ENCODE data around the gene MLPH.

The MLPH gene

DNA sequence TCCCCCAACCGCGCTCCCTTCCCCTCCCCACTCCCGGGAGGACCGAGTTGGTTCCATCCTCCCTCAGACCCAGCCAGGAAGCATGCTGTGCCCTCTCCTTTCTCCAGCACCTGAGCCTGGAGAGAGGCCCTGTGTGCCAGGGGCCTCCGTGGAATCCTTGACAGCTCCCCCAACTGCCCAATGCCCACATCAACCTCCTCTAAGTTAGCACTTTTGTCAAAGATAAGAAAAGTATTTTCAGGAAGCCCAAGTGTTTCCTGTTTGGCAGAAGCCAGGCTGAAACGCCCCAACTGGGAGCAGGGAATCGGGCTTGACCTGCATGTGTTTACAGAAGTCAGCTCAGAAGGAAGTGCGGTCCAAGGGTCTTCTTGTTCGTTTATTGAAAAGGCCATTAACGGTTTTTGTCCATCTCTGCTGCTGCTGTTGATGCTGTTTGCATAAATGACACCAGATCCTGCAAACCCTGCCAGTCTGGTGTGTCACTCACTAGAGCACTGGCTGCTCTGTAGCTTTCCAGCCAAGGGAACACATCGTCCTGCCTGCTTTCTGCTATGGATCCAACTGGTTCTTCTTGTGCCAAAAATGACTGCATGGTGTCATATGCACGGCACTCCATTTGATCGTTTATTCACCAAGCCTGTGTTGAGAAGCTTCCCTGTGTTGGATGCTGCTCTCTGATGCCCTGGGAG is 37.7 kb upstream of the MLPH start:
- Histone ChIP-seq H3K27ac (ENCODE audit: low read depth, low read length) (no peak overlapping the region), H3K4me1 (ENCODE audit: insufficient read depth, low read length) (peaks cover 29% of the 10 kb centered on the region), H3K9ac (ENCODE audit: low read length) (no peak overlapping the region), H3K27me3 (ENCODE audit: control insufficient read depth in 1 of 2, insufficient read depth in 2 of 2, low read length in 2 of 2) (no peaks in the 10 kb centered on the region), H3K4me3 (ENCODE audit: low read depth in 1 of 2, low read length in 2 of 2) (no peak overlapping the region), H3K9me3 (ENCODE audit: low read length) (no peaks in the 10 kb centered on the region), H3K36me3 (ENCODE audit: insufficient read depth, low read length) (no peaks in the 10 kb centered on the region)

DNA sequence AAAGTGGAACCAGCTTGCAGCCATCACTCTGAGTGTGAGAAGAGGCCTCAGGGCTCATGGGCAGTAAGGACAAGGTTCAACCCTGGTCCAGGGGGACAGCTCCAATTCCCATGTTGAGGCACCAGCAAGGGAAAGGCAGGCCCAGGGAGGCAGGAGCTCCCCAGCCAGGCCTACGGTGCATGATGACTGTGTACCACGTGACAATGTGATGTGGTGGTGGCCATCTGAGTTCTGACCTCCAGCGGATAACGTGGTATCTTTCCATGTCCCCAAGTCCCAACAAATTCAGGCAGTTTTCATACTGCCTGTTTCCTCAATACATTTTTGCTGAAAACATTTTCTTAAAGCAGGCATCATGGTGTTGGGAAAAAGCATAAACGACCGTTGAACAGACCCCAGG is 36.9 kb upstream of the MLPH start:
- Histone ChIP-seq H3K9me3 (ENCODE audit: low read length) (no peaks in the 10 kb centered on the region), H3K27me3 (ENCODE audit: control insufficient read depth in 1 of 2, insufficient read depth in 2 of 2, low read length in 2 of 2) (no peaks in the 10 kb centered on the region), H3K9ac (ENCODE audit: low read length) (no peak overlapping the region), H3K27ac (ENCODE audit: low read depth, low read length) (peak overlapping the region; percentile 26), H3K4me3 (ENCODE audit: low read depth in 1 of 2, low read length in 2 of 2) (no peak overlapping the region), H3K36me3 (ENCODE audit: insufficient read depth, low read length) (no peaks in the 10 kb centered on the region), H3K4me1 (ENCODE audit: insufficient read depth, low read length) (peaks cover 29% of the 10 kb centered on the region)

DNA sequence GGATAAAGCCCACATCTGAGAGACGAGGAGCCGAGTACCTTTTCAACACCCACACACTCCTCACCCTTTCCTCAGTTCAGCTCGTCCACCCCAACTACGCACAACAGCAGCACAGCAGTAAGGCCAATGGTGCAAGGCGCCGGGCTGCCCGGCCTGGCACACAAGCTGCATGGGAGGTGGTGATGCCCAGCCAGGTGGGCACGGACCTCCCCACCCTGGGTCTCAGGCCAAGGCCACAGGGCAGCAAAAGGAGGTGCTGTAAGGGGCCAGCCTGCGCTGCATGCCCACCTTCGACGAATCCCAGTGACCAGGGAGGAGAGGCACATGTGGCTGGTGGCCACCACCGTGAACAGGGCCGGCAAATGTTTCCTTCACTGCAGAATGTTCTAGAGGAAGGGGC is 36.5 kb upstream of the MLPH start:
- Histone ChIP-seq H3K4me3 (ENCODE audit: low read depth in 1 of 2, low read length in 2 of 2) (no peak overlapping the region), H3K9ac (ENCODE audit: low read length) (no peak overlapping the region), H3K27ac (ENCODE audit: low read depth, low read length) (peak overlapping the region; percentile 26), H3K9me3 (ENCODE audit: low read length) (no peaks in the 10 kb centered on the region), H3K36me3 (ENCODE audit: insufficient read depth, low read length) (no peaks in the 10 kb centered on the region), H3K4me1 (ENCODE audit: insufficient read depth, low read length) (peaks cover 29% of the 10 kb centered on the region), H3K27me3 (ENCODE audit: control insufficient read depth in 1 of 2, insufficient read depth in 2 of 2, low read length in 2 of 2) (no peaks in the 10 kb centered on the region)

DNA sequence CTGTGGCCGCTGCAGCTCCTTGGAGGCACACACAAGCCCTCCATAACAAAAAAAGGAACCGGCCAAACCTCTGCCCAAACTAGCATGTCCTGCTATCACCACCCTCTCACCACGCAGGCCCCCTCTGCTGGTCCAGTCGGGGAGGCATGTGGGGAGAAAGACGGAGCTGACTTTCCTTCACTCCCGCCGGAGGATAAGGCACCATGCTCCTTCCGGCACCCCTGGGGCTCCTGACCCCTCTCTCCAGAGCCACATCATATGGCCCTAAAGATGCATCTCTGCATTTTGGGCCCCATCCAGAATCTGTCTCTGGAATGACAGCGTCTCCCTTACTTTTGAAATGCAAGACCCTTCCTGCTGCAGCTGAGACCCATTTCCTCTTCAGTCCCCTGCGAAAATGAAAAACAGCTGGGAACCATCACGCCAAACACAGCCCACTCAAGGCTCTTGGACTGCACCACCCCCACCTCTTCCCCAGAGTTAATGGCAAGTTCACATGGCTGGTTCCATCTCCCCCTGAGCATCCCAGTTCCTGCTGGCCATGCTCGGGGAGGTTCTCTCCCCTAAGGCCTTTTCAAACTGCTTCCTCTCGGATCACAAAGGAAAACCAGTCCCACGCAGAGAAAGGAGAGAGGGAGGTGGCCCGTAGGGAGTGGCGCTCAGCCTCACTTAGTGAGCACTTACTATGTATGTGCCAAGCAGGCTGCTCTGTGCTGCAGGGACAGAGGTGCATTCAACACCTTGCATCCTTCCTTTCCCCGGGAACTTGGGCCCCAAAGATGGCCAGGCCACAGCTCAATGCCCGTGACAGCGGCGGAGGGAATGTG is 35.2 kb upstream of the MLPH start:
- Histone ChIP-seq H3K4me3 (ENCODE audit: low read depth in 1 of 2, low read length in 2 of 2) (peak overlapping the region in 1 of 2 donors; percentile 44), H3K27me3 (ENCODE audit: control insufficient read depth in 1 of 2, insufficient read depth in 2 of 2, low read length in 2 of 2) (no peaks in the 10 kb centered on the region), H3K4me1 (ENCODE audit: insufficient read depth, low read length) (peaks cover 29% of the 10 kb centered on the region), H3K9ac (ENCODE audit: low read length) (no peak overlapping the region), H3K36me3 (ENCODE audit: insufficient read depth, low read length) (no peaks in the 10 kb centered on the region), H3K27ac (ENCODE audit: low read depth, low read length) (no peak overlapping the region), H3K9me3 (ENCODE audit: low read length) (no peaks in the 10 kb centered on the region)

DNA sequence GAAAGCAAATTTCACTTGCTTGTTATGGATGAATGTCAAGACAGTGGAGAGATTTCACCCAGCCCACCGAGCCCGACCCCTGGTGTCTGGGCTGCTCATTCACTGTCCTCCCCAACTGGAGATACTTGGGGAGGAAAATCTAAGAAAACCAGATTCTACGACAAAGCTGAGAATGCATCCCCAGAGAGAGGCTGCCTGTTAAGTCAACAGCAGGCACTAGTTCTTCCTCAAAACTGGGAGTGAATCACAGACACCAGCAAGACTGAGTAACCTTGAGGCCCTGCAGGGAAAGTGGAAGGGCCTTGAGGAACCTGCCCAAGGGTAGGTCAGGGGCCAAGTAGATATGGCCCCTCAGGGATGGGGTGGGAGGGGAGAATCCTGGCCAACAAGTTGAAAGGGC is 34.2 kb upstream of the MLPH start:
- no peak overlapping the region for H3K4me3 ChIP-seq (ENCODE audit: low read depth in 1 of 2, low read length in 2 of 2)
- H3K27ac ChIP-seq (ENCODE audit: low read depth, low read length) = no peak overlapping the region
- H3K9me3 ChIP-seq (ENCODE audit: low read length) = no peaks in the 10 kb centered on the region
- no peaks in the 10 kb centered on the region for H3K36me3 ChIP-seq (ENCODE audit: insufficient read depth, low read length)
- H3K4me1 ChIP-seq (ENCODE audit: insufficient read depth, low read length) = peaks cover 29% of the 10 kb centered on the region
- H3K27me3 ChIP-seq (ENCODE audit: control insufficient read depth in 1 of 2, insufficient read depth in 2 of 2, low read length in 2 of 2) = no peaks in the 10 kb centered on the region
- no peak overlapping the region for H3K9ac ChIP-seq (ENCODE audit: low read length)

DNA sequence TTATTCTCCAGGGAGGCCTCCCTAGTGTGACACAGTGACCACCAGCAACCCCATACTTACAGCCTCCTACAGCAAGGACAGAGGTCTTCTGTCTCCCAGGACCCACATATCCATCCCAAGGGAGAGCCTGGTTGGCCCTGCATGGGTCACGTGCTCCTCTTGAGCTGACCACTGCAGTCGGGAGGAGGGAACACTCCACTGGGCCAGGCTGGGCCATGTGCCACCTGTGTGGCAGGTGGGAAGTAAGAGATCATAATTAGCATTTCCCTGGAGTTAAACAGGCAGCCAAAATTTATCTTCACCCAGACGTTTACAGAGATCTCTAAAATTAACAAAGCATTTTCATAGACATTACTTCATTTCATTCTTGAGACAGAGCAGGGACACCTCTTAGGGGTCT is 33.4 kb upstream of the MLPH start:
- Histone ChIP-seq H3K4me3 (ENCODE audit: low read depth in 1 of 2, low read length in 2 of 2) (no peak overlapping the region), H3K9me3 (ENCODE audit: low read length) (no peaks in the 10 kb centered on the region), H3K4me1 (ENCODE audit: insufficient read depth, low read length) (peaks cover 29% of the 10 kb centered on the region), H3K9ac (ENCODE audit: low read length) (no peak overlapping the region), H3K36me3 (ENCODE audit: insufficient read depth, low read length) (no peaks in the 10 kb centered on the region), H3K27me3 (ENCODE audit: control insufficient read depth in 1 of 2, insufficient read depth in 2 of 2, low read length in 2 of 2) (no peaks in the 10 kb centered on the region), H3K27ac (ENCODE audit: low read depth, low read length) (no peak overlapping the region)

DNA sequence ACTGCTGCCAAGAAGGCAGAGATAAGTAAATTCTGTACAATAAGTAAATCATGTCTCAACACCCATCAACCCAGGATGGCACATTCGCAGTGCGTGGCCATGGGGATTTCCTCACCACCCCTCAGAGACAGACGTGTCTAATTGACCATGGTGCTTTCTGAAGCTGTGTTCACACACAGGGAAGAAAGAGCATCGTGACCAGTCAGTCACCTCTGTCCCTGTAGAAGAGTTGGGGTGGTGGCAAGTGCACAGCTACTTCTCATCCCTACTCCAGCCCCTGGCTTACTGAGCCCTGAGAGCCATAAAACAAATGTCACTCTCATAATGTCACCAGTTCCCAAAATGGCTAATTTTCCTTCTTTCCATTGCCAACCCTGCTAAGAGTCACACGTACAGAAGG is 31.3 kb upstream of the MLPH start:
- Histone ChIP-seq H3K36me3 (ENCODE audit: insufficient read depth, low read length) (no peaks in the 10 kb centered on the region), H3K4me1 (ENCODE audit: insufficient read depth, low read length) (peaks cover 16% of the 10 kb centered on the region), H3K27me3 (ENCODE audit: control insufficient read depth in 1 of 2, insufficient read depth in 2 of 2, low read length in 2 of 2) (no peaks in the 10 kb centered on the region), H3K9me3 (ENCODE audit: low read length) (no peaks in the 10 kb centered on the region), H3K9ac (ENCODE audit: low read length) (no peak overlapping the region), H3K27ac (ENCODE audit: low read depth, low read length) (no peak overlapping the region), H3K4me3 (ENCODE audit: low read depth in 1 of 2, low read length in 2 of 2) (no peak overlapping the region)

DNA sequence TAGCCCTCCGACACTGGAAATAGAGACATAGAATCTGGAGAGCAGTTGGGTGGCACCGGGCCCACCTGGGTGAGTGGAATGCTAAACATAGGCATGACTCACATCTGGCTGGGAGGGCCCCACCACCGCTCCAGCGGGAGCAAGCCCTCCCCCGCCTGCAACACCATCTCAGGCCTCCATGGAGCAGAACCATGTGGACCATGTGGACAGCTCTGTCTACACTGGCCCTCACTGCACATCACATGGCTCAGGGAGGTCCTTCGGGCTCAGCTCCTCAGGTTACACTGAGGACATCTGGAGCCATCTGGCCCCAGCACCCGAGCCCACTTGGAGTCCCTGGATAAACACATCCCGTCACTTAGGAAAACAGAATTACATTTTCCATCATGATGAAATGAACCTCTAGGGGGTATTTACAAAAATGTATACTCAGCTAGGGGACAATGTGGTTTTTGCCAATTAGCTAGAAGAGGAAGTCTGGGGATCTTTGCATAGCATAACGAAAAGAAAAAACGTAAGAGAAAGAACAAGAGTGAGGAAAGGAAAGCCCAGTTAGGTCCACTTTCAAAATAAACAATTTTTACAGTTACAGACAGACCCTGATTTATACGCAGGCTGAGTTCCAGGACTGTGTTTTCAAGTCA is 30.7 kb upstream of the MLPH start:
- H3K27me3 ChIP-seq (ENCODE audit: control insufficient read depth in 1 of 2, insufficient read depth in 2 of 2, low read length in 2 of 2) = no peaks in the 10 kb centered on the region
- H3K36me3 ChIP-seq (ENCODE audit: insufficient read depth, low read length) = no peaks in the 10 kb centered on the region
- peaks cover 11% of the 10 kb centered on the region for H3K4me1 ChIP-seq (ENCODE audit: insufficient read depth, low read length)
- no peaks in the 10 kb centered on the region for H3K9me3 ChIP-seq (ENCODE audit: low read length)
- H3K4me3 ChIP-seq (ENCODE audit: low read depth in 1 of 2, low read length in 2 of 2) = no peak overlapping the region
- no peak overlapping the region for H3K9ac ChIP-seq (ENCODE audit: low read length)
- H3K27ac ChIP-seq (ENCODE audit: low read depth, low read length) = no peak overlapping the region

DNA sequence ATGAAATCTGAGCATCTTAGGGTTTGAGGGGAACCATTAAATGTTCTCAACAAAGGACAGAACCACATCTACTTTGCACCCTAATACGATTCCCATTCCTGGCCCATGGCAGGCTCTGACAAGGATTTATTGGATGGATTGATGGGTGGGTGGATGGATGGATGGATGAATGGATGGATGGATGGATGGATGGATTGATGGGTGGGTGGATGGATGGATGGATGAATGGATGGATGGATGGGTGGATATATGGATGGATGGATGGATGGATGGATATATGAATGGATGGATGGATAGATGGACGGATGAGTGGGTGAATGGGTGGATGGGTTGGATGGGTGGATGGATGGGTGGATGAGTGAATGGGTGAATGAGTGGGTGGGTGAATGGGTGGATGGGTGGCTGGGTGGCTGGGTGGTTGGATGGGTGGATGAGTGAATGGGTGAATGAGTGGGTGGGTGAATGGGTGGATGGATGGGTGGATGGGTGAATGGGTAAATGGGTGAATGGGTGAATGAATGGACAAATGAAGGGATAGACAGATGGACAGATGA is 29.6 kb upstream of the MLPH start:
- Histone ChIP-seq H3K4me3 (ENCODE audit: low read depth in 1 of 2, low read length in 2 of 2) (no peak overlapping the region), H3K9me3 (ENCODE audit: low read length) (no peaks in the 10 kb centered on the region), H3K27ac (ENCODE audit: low read depth, low read length) (no peak overlapping the region), H3K9ac (ENCODE audit: low read length) (no peak overlapping the region), H3K4me1 (ENCODE audit: insufficient read depth, low read length) (peaks cover 1% of the 10 kb centered on the region), H3K27me3 (ENCODE audit: control insufficient read depth in 1 of 2, insufficient read depth in 2 of 2, low read length in 2 of 2) (no peaks in the 10 kb centered on the region), H3K36me3 (ENCODE audit: insufficient read depth, low read length) (no peaks in the 10 kb centered on the region)

DNA sequence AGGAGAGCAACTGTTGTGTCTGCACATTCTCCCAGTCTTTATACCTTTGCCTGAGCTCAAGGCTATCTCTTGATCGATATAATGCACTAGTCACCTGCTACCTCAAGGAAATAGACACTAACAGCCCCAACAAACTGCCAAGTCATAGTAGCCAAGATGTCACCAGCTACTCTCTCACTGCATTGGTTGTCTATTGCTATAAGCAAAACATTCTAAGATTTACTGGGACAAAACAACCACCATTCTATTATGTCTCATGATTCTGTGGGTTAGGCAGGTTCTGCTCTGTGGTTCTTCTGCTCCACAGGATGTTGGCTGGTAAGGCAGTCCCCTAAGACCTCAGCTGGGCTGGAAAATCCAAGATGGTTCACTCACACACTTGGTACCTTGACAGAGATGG is 28.5 kb upstream of the MLPH start:
- Histone ChIP-seq H3K9me3 (ENCODE audit: low read length) (no peaks in the 10 kb centered on the region), H3K9ac (ENCODE audit: low read length) (no peak overlapping the region), H3K4me1 (ENCODE audit: insufficient read depth, low read length) (no peaks in the 10 kb centered on the region), H3K27me3 (ENCODE audit: control insufficient read depth in 1 of 2, insufficient read depth in 2 of 2, low read length in 2 of 2) (no peaks in the 10 kb centered on the region), H3K36me3 (ENCODE audit: insufficient read depth, low read length) (no peaks in the 10 kb centered on the region), H3K4me3 (ENCODE audit: low read depth in 1 of 2, low read length in 2 of 2) (no peak overlapping the region), H3K27ac (ENCODE audit: low read depth, low read length) (no peak overlapping the region)

DNA sequence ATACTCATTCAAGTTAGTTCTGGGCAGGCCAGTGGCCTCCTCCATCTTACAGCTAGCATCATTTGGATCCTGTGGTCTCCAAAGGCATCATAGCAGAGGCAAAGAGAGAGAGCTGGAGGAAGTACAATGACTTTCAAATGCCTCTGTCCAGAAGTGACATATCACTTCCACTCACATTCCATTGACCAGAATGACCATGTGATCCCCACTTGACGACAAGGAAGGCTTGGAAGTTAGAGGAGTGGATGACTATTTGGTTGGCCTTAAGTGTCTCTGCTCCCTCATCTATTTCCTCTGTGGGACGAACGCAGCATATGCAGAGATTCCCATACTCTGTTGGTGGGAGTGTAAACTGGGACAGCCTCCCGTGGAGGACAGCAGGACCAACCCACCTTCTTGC is 27.8 kb upstream of the MLPH start:
- Histone ChIP-seq H3K27ac (ENCODE audit: low read depth, low read length) (no peak overlapping the region), H3K36me3 (ENCODE audit: insufficient read depth, low read length) (no peaks in the 10 kb centered on the region), H3K9ac (ENCODE audit: low read length) (no peak overlapping the region), H3K4me3 (ENCODE audit: low read depth in 1 of 2, low read length in 2 of 2) (no peak overlapping the region), H3K27me3 (ENCODE audit: control insufficient read depth in 1 of 2, insufficient read depth in 2 of 2, low read length in 2 of 2) (no peaks in the 10 kb centered on the region), H3K9me3 (ENCODE audit: low read length) (no peaks in the 10 kb centered on the region), H3K4me1 (ENCODE audit: insufficient read depth, low read length) (no peaks in the 10 kb centered on the region)

Measured in muscle layer of colon (tissue), 2 donors.